Esophagus squamous epithelium (tissue), 4 donors: ENCODE measurements around the gene PTK6.

ENCODE experiments used
- CTCF ChIP-seq, 6 experiments: fragments of 450-650 bp in 4 of 6; fragments of 200-600 bp in 2 of 6; sonication (generic) in 2 of 6; IDR thresholded peaks; one replicate each; pipeline ENCODE4 v1.5.1; 2016 to 2019; ENCODE audit warnings: antibody characterized with exemption in 6 of 6, mild to moderate bottlenecking in 4 of 6, moderate library complexity in 4 of 6
- POLR2A ChIP-seq, 4 donors: fragments of 450-650 bp; IDR thresholded peaks; one replicate each; pipeline ENCODE4 v1.6.1; 2017; ENCODE audit warnings: antibody characterized with exemption in 4 of 4, mild to moderate bottlenecking in 4 of 4, moderate library complexity in 3 of 4

DNA sequence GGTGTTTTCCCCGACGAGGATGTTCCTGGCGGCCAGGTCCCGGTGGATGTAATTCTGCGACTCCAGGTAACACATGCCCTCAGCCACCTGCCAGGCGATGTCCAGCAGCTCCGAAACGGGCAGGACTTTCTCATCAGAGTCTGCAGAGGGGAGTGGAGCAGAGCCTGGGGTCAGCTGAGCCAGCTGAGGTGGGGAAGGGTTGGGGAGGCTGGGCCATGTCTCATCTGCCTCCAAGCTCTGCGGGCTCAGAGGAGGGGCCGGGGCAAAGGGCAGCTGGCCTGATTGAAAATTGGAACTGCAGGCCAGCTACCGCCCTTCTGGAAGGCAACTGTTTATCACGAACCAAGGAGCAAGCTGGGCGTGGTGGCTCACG is 6.4 kb downstream of the PTK6 start:
- TF ChIP-seq CTCF (IDR thresholded peaks at IDR 0.05): no peak
- TF ChIP-seq POLR2A (IDR thresholded peaks at IDR 0.05): no peak
